IMR-90 (cell line): ENCODE data around the gene CHRM4.

ENCODE experiments used
- CHD1 ChIP-seq: IDR thresholded peaks from 2 replicates; pipeline ENCODE4 v1.6.1; 2012; ENCODE audit warnings: low read depth, low read length, improper control_type of control experiment
- CTCF ChIP-seq: conservative IDR thresholded peaks from 2 replicates; pipeline ENCODE4 v1.5.1; 2012; ENCODE audit warnings: mild to moderate bottlenecking, low read depth, low read length, improper control_type of control experiment
- FOS ChIP-seq: fragments of 150-350 bp; IDR thresholded peaks from 2 replicates; pipeline ENCODE4 v1.6.1; 2016; ENCODE audit warnings: low read depth, low read length
- MAFK ChIP-seq: IDR thresholded peaks from 2 replicates; pipeline ENCODE4 v1.6.1; 2012; ENCODE audit warnings: low read depth, low read length, improper control_type of control experiment
- MAZ ChIP-seq: IDR thresholded peaks from 2 replicates; pipeline ENCODE4 v1.6.1; 2012; ENCODE audit warnings: low read depth, mild to moderate bottlenecking, low read length, improper control_type of control experiment, moderate library complexity, borderline replicate concordance
- MXI1 ChIP-seq: IDR thresholded peaks from 2 replicates; pipeline ENCODE4 v1.6.1; 2012; ENCODE audit warnings: low read depth, mild to moderate bottlenecking, low read length, moderate library complexity, borderline replicate concordance
- POLR2A ChIP-seq: IDR thresholded peaks from 2 replicates; pipeline ENCODE4 v1.6.1; 2012; ENCODE audit warnings: mild to moderate bottlenecking, low read depth, low read length
- RAD21 ChIP-seq: IDR thresholded peaks from 2 replicates; pipeline ENCODE4 v1.6.1; 2012; ENCODE audit warnings: low read length, improper control_type of control experiment
- RFX5 ChIP-seq: IDR thresholded peaks from 2 replicates; pipeline ENCODE4 v1.8.0; 2012; ENCODE audit warnings: low read depth, mild to moderate bottlenecking, low read length, moderate library complexity
- TF ChIP-seq, protein P1 (sequence below): fragments of 150-350 bp; IDR thresholded peaks from 2 replicates; pipeline ENCODE4 v1.6.1; 2017; ENCODE audit warnings: mild to moderate bottlenecking, antibody characterized with exemption, low read length, low read depth

- TF ChIP-seq MXI1: no peak
- no peak for TF ChIP-seq MAFK
- TF ChIP-seq CTCF: no peak
- TF ChIP-seq RFX5: no peak
- no peak for TF ChIP-seq MAZ
- TF ChIP-seq POLR2A: no peak
- no peak for TF ChIP-seq CHD1
- TF ChIP-seq, protein P1, sequence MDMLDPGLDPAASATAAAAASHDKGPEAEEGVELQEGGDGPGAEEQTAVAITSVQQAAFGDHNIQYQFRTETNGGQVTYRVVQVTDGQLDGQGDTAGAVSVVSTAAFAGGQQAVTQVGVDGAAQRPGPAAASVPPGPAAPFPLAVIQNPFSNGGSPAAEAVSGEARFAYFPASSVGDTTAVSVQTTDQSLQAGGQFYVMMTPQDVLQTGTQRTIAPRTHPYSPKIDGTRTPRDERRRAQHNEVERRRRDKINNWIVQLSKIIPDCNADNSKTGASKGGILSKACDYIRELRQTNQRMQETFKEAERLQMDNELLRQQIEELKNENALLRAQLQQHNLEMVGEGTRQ: no peak
- no peak for TF ChIP-seq FOS
- TF ChIP-seq RAD21: no peak
Measured at GRCh38 chr11:46337626-46338345, 53.8 kb downstream of the CHRM4 start.
